Esophagus squamous epithelium (tissue), 4 donors: Measurements from ENCODE around the gene TCTN2.

ENCODE experiments used
- POLR2A ChIP-seq, 4 donors: fragments of 450-650 bp; IDR thresholded peaks; one replicate each; pipeline ENCODE4 v1.6.1; 2017; ENCODE audit warnings: antibody characterized with exemption in 4 of 4, mild to moderate bottlenecking in 4 of 4, moderate library complexity in 3 of 4
- TF ChIP-seq, protein P1 (sequence below), 6 experiments: fragments of 450-650 bp in 4 of 6; fragments of 200-600 bp in 2 of 6; sonication (generic) in 2 of 6; IDR thresholded peaks; one replicate each; pipeline ENCODE4 v1.5.1; 2016 to 2019; ENCODE audit warnings: antibody characterized with exemption in 6 of 6, mild to moderate bottlenecking in 4 of 6, moderate library complexity in 4 of 6

DNA sequence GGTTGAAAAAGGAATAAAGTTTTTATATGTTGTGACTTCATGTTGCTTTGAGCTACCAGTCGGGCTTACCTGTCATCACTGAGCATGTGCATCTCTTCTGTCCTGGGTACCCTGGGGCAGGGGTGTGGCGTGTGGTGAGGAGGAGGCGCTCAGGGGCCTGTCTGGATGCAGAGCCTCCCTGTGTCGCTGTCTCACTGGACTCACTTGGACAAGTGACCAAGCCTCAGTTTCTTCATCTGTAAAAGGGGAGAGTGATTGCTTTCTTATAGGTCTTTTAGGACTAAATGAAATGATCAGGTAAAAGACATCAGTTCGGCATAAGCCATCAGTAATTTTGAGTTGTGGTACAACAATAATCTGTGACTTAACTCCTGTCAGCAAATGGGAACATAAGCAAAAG lies 63.4 kb downstream of the TCTN2 start:
- TF ChIP-seq, protein P1, sequence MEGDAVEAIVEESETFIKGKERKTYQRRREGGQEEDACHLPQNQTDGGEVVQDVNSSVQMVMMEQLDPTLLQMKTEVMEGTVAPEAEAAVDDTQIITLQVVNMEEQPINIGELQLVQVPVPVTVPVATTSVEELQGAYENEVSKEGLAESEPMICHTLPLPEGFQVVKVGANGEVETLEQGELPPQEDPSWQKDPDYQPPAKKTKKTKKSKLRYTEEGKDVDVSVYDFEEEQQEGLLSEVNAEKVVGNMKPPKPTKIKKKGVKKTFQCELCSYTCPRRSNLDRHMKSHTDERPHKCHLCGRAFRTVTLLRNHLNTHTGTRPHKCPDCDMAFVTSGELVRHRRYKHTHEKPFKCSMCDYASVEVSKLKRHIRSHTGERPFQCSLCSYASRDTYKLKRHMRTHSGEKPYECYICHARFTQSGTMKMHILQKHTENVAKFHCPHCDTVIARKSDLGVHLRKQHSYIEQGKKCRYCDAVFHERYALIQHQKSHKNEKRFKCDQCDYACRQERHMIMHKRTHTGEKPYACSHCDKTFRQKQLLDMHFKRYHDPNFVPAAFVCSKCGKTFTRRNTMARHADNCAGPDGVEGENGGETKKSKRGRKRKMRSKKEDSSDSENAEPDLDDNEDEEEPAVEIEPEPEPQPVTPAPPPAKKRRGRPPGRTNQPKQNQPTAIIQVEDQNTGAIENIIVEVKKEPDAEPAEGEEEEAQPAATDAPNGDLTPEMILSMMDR (IDR thresholded peaks at IDR 0.05), result no peak
- no peak for TF ChIP-seq POLR2A (IDR thresholded peaks at IDR 0.05)
